Activated T-cell treated with anti-CD3 and anti-CD28 coated beads for 24 hours (primary cell): ENCODE data around the gene SLC2A9.

ENCODE experiments used
- DNase-seq: peaks from one replicate; pipeline ENCODE4 v3.0.0-alpha.2; 2020; ENCODE audit warnings: low read depth

Gene SLC2A9

DNA sequence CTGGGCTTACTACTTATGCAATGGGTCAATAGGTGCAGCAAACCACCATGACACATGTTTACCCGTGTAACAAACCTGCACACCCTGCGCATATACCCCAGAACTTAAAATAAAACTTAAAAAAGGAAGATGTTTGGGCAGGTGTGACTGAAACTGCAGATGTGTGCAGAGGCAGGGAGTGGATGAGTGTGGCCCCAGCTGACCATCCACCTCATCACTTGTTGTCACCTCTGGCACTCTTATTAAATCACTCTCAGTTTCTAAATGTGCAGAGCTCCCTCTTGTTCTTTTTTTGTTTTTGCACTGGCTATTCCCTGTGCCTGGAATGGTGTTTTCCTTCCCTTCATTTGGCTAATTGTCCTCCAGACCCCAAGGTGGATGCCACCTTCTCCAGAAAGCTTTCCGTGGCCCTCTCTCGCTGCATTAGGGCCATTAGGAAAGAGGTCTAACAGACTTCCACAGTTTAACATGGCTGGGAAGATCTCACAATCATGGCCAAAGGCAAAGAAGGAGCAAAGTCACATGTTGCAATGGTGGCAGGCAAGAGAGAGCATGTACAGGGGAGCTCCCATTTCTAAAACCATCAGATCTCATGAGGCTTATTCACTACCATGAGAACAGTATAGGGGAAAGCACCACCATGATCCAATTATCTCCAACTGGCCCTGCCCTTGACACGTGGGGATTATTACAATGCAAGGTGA is 58.5 kb downstream of the SLC2A9 start:
- DNase-seq: no peak

DNA sequence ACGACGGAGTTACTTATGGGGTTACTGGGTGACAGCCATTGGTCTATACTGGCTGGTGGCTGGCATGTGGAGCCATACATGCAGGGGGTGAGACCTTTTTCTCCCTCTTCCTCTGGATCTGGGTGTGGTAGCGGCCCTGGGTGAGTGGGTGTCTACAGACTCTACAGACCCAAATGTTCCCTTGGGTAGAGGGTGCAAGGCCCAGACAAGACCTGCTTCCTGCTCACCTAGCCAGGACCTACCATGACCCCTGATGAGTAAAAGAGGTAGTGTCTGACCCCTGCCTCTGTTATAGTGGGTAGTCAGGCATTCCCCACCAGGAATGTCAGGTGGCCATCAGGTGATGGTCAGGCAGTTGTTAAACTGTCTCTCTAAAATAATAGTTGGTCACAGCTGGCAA is 66.8 kb downstream of the SLC2A9 start:
- no peak for DNase-seq

DNA sequence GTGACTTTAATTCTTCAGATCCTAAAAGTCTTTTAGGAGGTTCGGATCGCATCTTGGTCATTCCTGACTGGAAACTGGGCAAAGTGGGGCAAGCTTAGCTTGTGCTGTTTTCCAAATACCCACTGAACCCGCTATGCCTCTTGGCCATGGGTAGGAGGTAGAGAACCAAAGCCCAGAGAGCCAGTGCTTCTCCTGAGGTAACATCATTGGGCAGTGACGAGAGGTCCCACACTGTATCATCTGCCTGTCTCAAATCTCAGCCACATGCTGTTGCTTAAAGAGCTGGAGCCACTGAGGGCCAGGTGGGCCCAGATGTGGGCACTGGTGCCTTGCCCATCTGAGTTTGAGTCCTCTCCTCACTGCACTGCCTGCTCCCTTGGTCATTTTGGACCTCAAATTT is 68.2 kb downstream of the SLC2A9 start:
- DNase-seq: no peak

DNA sequence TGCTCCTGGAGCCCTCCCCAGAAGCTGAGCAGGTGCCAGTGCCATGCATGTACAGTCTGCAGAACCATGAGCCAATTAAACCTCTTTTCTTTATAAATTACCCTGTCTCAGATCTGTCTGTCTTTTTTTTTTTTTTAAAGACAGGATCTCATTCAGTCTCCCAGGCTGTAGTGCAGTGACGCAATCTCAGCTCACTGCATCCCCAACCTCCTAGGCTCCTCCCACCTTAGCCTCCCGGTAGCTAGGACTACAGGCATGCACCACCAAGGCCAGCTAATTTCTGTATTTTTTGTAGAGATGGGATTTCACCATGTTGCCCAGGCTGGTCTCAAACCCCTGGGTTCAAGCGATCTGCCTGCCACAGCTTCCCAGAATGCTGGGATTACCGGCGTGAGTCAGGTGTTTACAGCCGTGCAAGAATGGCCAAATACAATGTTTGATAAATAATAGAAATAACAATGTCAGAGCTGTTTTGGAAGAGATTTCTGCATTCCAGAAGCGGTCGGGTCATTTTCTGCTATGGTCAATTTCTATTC is 68.8 kb downstream of the SLC2A9 start:
- DNase-seq: no peak

DNA sequence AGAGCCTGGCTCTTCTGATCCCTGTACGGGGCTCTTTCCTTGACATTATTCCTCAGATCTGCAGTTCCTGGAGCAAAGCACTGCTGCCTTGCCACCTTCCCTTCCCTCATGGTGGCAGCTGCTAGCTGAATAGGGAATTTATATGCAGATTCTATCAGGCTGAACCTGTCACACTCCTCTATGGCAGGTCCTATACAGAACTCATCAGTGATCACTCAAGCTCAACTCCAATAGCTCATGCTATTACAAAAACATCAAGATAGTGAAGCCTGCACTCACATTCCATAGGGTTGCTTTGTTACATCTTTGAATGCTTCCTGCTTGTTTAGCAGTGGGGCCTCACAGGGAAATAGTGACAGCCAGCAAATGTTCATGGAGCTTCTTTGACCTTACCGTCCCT is 71.7 kb downstream of the SLC2A9 start:
- no peak for DNase-seq

DNA sequence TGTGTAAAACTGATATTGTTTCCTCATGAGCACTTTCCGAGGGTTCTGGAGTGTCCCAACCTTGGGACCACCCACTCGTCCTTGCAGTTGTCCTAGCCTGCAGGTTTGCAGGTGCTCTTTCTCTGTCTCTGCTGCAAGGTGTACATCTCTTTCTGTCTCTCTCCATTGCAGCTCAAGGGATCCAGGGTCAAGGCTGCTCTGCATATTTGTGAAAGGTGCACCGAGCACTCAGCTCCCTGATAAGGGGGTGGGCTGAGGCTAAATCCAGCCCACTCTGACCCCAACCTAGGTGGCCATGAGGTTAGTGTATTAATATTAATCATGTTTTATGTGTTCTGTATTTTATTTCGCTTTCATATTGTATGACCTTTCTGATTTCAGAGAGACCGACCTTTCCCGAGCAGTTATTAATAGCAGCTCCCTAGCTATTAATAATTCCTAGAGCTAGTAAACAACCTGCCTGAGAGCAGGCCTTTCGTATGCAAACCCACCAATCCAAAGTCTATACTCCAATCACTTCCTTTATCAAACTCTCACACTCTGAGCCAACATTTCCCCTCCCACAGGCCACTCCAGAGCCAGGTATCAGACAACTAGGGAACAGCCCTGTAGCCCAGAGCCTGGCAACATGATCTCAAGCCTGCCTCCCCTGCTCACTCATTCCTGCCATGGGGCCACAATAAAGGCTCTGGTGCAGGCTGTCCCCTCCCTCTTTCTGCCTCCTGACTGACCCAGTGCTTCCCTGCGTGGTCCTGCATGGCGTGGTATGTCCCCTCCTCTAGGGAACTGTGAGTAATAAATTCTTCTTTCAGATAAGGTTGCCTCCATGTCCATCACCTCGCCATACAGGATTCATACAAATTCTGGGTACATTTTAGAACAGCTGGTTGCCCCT is 73.9 kb downstream of the SLC2A9 start:
- DNase-seq: no peak

DNA sequence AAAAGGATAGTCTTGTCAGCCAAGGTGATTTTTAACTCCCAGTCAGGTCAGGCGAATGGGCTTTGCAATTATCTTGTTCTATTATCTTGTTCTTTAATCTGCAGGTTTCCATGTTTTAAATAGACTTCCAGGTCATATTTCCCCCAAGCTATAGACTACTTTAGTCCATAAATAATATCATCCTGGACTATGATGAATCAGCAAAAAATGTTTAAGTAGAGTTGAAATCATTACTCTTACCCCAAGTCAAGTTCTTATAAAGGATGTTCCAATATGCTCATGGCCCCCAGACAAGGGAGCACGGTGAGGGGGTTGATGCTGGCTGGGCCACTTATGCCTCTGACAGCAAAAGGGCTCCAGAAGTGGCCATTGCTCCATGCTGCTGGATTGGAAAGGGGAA is 75.1 kb downstream of the SLC2A9 start:
- no peak for DNase-seq

DNA sequence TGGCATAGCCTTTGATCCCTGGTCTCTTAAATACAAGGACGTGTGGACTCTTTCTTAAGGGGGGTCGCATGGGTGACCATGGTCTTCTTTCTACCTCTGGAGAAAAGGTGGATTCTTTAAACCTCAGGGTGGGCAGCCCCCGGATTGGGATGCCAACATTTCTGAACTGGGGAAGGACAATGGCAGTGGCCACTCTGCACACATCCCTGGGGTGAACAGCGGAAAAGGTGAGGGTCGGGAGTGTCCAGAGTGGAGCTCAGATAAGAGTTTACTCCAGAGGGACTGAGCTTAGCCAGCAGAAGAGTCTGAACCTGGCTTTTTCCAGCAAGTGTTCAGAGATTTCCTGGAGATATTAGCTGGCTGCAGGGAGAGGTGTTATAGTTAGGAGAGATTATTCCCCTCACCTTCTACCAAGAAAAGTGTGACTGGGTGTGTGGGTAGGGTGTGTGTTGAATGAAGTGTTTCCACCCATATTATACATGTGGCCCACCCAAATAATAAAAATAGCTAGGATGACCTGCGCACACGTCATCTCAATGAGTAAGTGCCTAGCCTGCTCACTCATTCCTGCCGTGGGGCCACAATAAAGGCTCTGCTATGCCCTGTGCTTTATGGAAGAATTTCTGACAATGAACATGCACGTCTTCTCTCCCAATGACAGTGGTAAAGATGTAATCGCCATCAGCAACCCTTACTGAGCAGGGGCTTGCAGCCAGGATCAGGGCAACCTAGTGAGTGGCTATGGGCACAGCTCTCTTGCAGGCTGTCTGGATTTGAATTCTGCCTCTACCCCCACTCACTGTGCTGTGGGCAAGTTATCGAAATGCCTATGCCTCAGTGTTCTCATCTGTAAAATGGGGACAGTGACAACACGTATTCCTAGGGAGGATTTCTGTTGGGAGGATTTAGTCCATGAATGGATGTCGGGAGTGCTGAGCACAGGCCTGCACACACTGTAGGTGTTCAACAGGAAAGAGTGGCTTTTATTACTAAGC is 76.6 kb downstream of the SLC2A9 start:
- DNase-seq: no peak

DNA sequence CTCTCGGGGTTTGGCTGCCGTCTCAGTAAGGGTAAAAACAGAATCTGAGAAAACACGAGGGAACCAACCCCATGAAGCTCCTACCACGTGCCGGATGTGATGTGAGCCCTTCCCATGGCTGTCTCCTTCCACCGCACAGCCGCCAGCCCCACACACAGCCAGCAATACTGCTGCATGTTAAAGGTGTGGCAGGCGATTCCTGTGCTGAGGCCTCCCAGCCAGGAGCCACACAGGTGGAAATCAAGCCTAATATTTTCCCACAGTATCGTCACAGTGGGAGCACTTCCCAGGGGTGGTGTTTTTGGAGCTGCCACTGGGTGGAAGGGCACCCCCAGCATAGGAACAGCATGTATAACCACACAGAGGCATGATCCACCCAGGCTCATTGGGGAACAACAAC is 77.5 kb downstream of the SLC2A9 start:
- no peak for DNase-seq

DNA sequence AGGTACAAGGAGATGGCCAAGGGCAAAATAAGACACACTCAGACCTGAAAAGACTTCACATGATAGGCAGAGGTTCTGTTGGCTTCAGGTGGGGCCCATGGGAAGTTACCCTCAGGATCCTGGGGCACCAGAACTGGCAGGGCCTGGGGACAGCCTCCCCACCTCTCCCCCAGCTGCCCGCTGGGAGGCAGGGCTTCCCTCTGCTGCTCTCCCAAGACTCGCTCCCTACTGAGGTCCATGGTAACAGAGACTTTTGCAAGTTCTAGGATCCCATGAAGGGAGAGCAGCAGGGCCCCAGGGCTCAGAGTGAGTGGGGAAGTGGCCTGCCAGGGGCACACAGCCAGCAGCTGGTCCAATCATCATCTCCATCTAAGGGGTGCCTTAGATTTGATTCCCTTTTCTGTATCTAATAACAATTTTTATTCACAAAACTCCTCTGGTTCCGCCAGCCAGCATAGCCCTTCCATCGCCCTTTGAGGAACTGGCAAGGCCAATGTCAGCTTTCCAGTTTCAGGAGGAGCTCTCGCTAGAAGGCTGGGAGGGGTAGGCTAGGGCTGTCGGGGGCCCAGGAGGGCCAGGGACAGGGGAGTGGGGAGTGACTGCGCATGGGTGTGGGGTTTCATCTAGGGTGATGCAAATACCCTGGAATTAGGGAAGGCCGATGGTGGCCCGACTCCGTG is 78.2 kb downstream of the SLC2A9 start:
- DNase-seq: no peak

DNA sequence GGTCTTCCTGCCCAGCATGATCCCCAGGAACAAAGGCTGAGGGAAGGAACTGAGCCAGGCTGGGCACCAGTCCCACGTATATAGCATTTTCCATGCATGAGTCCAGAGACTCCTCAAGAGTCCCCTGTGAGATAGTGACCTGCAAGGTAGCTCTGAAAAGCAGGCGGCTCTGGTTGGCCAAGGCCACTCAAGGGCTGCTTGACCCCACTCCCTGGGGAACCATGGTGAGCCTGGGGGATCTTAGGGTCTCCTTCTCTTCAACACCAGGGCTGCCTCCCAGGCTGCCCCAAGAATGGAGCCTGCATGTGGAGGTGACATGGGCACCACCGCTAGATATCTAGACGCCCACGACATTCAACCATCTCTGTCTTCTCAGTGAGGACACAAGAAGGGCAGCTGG is 79.2 kb downstream of the SLC2A9 start:
- no peak for DNase-seq

DNA sequence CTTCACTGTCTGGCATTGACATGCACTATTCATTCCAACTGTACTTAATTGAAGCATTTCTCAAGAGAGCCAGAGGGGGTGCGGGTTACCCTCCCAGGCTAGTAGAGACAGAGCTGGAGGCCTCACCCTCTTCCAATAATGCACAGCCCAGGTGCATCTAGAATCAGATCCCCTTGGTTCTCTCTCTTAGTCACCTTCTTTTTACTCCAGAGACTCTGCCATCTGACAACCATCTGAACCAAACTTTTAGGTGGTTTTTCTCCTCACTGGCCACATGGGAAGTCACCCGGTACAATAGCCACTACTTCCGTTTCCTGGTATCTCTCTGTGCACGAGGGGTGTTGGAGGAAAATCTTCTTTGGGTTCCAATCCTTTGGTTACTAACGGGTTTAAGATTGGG is 81.3 kb downstream of the SLC2A9 start:
- no peak for DNase-seq

DNA sequence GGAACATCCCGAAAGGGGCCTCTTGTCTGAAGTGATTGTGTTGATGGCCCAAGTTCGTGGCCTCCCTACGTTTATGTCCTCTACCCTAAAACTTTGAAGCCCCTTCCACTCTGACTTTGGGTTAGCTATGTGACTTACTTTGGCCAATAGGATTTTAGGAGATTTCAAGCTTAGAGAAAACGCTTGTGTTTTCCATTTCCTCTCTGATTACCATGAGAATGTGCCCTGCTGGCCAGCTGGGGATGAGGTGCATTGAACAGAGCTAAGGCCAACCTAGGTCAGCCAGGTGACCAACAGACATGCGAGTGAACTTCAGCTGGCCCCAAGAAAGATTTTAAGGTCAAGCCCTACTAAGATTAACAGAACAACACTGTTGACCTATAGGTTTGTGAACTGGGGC is 82.4 kb downstream of the SLC2A9 start:
- no peak for DNase-seq

DNA sequence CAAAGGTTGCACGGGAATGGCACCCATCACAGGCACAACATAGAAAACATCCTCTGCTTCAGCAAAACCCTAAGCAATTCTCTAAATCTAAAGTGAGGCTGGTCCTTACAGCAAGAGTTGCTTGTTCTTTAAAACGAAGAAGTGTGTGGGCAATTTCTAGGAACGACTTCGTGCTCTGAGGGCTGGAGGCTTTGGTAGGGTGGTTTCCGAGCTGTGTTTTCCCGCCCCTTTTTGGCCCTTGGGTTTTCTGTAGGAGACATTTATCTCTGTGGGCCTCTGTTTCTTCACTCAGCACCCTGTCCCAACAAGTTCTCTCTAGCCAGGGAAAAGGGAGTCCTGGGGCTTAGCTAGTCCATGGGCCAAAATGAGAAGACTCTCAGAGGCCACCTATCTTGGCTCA is 84.2 kb downstream of the SLC2A9 start:
- no peak for DNase-seq

DNA sequence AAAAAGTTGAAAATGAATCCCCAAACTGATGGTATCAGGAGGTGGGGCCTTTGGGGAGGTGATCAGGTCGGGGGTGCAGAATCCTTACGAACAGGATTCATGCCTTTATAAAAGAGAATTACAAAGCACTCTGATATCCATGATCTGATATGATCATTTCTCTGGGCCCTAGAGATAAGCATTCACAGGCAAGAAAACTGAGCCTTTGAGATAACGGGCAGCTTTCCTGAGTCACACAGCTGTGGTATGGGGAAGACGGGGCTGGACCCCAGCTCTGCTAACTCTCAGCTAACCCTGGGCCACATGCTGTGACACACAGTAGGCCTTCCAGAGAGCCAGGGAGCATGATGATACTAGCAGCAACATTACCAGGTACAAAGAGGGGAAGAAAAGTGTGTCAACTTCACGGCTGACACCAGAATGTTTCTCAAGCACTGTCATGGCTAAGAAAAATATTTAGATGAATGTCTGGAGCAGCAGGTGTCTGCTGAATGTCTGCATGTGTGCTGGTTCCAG is 85.1 kb downstream of the SLC2A9 start:
- no peak for DNase-seq

DNA sequence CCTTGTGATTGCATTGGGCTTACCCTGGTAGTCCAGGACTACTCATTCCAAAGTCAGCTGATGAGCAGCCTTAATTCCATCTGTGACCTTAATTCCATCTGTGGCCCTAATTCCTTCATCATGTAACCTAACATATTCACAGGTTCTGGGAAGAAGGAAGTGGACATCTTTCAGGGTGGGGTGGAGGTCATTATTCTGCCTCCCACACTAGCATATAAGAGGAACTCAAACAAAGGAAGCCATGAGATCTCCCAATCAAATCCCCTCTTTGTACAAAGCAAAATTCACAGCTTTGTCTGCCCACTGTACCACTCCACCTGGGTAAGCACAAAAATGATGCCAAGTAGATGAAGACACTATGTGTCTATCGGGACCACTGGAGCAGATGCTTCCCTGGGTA is 87.3 kb downstream of the SLC2A9 start:
- DNase-seq: no peak

DNA sequence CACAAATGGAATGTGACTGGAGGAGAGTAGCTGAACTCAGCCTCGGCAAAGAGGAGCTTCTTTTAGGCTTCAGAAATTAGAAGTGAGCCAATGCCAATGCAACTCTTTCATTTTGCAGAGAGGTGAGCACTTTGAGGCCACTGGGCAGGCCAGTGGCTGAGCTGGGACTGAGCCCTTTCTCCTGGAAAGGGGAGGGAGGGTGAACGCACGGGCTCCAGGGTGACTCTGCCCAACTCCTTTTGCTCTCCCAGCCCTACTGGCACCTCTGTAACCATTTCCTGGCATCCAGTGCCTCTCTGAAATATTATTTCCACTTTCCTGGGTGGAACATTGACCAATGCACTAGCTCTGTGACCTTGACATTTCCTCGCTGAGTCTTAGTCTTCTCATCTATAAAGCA is 88.1 kb downstream of the SLC2A9 start:
- no peak for DNase-seq

DNA sequence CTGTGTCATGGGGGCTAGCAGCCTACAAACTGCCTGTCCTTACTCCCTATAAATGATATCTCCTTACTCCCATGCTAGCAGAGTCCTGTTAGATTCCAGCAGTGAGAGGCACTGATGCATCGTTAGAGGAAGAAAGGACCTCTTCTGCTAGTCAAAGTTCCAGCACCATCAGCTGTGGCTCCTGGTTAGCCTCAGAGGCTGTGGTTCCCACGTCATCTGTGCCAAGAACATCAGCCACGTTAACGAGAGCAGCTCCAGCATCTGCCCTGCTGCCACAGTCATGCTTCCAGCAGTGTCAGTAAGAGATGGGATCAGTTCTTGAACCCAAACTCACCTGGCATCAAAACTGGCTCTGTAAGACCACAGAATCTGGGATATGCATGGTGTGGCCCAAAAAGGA is 88.5 kb downstream of the SLC2A9 start:
- DNase-seq: no peak

DNA sequence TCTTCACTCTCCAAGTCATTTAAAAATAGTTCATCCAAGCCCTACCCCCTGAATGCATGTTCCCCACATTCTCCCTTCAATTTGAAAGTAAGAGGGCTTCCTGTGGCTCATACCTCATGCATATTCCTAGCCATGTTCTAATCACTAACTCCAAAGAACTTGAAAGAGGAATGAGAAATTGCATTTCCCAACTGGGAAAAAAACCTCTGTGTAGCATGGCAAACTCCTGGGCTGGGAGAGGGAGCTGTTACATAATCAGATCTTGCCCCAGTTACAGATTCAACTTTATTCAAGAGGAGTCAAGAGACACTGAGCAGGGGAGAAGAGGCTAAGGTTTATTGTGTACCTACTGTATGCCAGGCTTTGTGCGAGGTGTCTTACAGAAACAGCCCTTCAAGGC is 90.2 kb downstream of the SLC2A9 start:
- no peak for DNase-seq

DNA sequence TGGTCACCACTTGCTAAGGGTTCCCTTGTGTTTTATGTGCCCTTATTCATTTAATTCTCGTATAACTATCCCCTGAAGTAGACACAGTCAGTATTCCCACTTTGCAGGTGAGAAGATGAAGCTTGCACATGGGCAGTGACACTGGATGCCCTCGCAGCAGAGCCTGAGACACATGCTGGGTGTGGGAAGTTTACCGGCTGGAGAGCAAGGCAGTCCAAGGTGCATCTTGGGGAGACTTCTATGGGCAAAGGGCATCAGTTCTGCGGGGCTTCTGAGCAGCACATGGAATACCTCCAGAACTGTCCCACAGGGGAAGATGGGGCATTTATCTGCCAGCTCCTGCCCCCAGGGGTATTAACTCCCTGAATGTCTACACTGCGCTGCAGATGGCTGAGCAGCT is 92.2 kb downstream of the SLC2A9 start:
- DNase-seq: no peak

DNA sequence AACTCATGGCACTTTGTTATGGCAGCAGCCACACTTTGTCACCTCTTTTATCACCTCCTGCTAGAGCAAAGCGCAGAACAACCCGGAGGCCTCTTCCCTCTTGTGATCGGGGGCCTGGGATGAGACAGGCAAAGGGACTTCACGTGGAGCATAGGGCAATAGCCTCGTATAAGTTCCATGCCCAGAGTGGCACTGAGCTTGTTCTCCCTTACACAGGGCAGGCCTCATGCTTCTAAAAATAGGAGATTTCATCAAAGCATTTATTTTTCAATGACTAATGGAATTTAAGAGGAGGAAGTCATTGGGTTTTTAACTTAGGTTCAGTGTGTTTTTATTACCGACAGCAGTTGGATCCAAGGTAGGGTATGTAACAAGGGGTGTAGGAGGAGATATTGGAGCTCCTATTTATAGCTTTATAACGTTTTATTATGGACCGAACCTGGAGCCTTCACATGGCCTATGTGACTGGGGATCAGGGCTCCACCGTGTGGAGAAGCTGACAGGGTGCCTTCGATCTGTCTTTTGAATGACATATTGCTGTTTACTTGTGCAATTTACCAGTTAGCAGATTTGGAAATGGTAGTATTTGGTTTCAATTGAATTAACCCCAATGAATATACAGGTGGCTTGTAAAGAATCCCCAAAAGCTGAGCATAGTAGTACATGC is 93.8 kb downstream of the SLC2A9 start:
- DNase-seq: no peak
